Stimulated activated CD8-positive, alpha-beta memory T cell treated with anti-CD3 and anti-CD28 coated beads, Interleukin-4, amount 100 ng/mL, for 1 hour (primary cell): ENCODE measurements around the gene MPI.
"Not testable (repeated sequence)": the region's sequence is repeated elsewhere in the genome, so short reads cannot be mapped to it uniquely, and the experiment has no call there.

Experiments used
- DNase-seq, 2 donors: peaks; one replicate each; pipeline ENCODE4 v3.0.0-alpha.2; 2020; ENCODE audit warnings: low read depth in 2 of 2, low spot score in 1 of 2

The MPI gene

DNA sequence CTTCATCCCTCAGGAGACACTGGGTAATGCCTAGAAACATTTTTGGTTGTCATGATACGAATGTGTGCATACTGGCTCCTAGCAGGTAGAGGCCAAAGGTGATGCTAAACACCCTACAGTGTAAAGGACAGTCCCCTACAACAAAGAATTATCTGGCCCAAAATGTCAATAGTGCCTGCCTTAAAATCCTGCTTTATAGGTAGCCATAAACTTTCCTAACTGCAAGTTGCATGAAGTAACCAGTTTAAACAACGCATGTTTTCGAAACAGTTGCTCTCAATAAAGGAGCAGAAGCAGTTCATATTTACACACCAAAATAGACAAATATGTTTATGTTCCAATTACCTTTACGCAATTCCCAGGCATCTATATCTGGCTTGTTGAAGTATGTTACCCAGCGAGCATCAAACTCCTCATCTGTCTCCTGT is 38.9 kb downstream of the MPI start:
- DNase-seq: no peak

DNA sequence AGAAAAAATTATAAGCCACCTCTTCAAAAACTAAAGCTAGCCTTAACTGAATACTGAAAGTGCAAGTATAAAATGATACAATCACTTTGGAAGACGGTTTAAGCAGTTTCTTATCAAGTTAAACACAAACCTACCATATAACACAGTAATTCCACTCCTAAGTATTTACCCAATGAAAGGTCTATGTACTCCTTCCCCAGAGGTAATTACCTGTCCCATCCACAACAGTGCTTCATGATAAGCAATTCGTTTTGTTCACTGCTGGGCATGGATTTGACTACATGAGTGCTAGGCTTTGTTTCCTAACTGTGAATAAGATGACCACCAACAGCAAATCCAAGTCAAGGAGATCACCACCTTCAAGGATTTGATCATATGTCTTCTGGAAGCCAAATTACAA is 43.7 kb downstream of the MPI start:
- no peak for DNase-seq

DNA sequence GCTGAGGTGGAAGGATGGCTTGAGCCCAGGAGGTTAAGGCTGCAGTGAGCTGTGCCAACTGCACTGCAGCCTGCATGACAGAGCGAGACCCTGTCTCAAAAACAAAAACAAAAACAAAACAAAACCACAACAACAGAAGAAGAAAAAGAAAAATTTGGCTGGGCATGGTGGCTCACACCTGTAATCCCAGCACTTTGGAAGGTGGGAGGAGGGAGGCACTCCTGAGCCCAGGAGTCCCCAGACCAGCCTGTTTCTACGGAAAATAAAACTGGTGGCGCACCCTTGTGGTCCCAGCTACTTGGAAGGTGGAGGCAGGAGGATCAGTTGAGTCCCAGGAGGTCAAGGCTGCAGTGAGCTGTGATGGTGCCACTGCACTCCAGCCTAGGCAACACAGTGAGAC is 45.4 kb downstream of the MPI start:
- not testable (repeated sequence) for DNase-seq

DNA sequence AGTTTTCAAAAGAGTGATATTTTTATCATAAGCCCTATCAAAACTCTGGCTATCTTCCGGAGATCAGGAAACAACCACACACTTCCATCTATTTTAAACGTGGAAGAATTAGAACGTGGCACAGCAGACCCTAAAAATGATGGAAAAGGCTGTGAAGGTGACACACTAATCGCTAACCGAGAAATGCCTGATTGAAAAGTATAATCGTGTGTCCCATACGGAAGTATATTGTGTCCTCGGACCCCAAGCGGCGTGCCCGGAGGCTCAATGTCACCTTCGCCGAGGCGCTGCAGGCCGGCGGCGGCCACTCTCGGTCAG is 47.4 kb downstream of the MPI start:
- no peak for DNase-seq

DNA sequence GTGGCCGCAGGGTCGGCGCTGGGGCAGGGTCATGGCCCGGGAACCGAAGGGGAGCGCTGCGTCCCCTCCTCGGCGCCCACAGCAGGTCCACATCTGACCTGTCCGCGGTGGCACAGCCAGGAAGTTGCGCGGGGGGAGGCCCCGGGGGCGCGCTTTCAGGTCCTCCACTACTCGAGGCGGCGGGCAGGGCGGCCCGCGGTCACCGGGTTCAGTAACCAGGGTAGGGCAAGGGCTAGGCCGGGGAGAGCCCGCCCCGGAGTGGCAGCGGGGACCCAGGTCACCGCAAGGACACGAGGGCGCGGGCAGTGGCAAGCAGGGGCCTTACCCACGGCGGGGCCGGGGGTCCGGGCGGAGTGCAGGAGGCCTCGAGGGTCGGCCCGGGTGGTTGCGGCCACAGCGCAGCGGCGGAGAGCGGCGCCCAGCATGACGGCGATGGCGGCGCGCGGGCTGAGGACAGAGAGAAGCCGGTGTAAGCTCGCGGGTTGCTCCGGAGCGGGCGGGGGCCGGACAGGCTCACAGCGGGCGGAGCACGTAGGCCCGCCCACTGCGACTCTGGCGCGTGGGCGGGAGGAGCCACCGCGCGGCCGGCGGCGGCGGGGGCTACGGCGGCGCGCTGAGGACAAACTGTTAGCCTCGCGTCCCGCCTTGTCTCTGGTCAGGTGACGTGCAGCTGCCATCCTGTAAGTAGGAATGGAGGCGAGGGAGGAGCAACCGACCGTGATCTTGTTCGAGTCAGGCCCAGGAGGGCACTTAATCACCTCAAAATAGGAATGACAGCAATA is 47.9 kb downstream of the MPI start, which contains the start of gene COX5A:
TSS of gene COX5A (minus strand) at position 484 of the 782 bp plus-strand sequence. CDS start at position 425, 59 bp downstream.
- DNase-seq: peak; percentile 73 to 79

DNA sequence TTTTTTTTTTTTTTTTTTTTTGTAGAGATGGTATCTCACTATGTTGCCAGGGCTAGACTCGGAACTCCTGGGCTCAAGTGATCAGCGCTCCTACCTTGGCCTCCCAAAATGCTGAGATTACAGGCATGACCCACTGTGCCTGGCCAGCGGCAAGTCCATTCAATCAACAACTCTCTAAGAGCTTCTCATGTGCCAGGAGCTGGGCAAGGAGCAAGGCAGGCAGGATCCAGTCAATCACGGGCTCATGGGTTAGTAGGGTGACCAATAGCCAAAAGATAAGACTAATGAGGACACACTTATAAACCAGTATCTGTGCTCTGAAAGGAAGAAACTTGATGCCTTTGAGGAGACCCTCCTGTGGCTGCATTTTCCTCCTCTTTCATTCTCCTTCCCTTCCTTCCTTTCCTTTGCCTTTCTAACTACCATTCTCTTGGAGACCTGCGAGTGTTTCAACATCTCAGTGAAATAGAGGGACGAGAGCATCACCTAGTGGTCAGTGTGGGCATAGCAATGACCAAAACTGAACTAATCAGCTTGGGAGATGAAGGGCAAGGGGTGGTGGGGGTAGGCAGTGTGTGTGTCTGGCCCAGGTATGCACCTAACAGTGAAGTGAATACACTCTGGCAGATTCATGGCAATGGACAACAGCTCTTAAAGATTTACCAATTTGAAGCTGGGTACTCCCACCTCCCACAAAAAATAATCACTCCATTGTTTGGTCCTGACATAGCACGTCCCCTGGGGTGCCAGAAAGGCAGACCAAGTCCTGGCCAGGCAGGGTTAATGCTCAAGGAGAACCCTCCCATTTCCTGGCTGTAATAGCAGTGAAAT is 60.5 kb downstream of the MPI start:
- peak; percentile 63 to 67 for DNase-seq

DNA sequence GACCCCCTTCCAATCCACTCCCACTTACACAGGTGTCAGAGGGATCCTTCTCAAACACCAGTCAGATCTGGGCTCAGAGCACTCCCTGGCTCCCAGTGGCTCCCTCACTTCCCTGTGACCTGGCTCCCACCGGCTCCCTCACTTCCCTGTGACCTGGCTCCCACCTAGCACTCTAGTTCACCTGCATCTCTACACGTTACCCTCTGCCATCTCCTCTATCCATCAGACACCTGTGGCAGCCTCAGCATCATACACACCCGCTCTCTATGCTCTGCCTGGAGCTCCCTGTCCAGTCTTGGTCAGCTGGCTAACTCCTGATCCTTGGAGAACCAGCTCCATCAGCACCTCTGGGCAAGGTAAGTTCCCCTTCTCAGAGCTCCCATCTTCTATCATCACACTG is 61.2 kb downstream of the MPI start:
- DNase-seq: no peak
